Muscle layer of colon (tissue), 2 donors: ENCODE data around the gene SPOUT1.
"Not testable (repeated sequence)": the region's sequence is repeated elsewhere in the genome, so short reads cannot be mapped to it uniquely, and the experiment has no call there.

Experiments used
- H3K27ac ChIP-seq: one replicate; pipeline ENCODE4 v1.7.0; 2013; ENCODE audit warnings: low read depth, mild to moderate bottlenecking, low read length, moderate library complexity
- H3K27me3 ChIP-seq, 2 donors: one replicate each; pipeline ENCODE4 v1.7.0; 2013; ENCODE audit warnings: low read length in 2 of 2, mild to moderate bottlenecking in 2 of 2; ENCODE audit not compliant: insufficient read depth in 2 of 2, control insufficient read depth in 1 of 2
- H3K36me3 ChIP-seq: one replicate; pipeline ENCODE4 v1.7.0; 2013; ENCODE audit warnings: mild to moderate bottlenecking, low read length; ENCODE audit not compliant: insufficient read depth
- H3K4me1 ChIP-seq: one replicate; pipeline ENCODE4 v1.7.0; 2013; ENCODE audit warnings: mild to moderate bottlenecking, low read length; ENCODE audit not compliant: insufficient read depth
- H3K4me3 ChIP-seq, 2 donors: one replicate each; pipeline ENCODE4 v1.7.0; 2013; ENCODE audit warnings: low read length in 2 of 2, low read depth in 1 of 2, mild to moderate bottlenecking in 1 of 2, moderate library complexity in 1 of 2
- H3K9ac ChIP-seq: one replicate; pipeline ENCODE4 v1.7.0; 2013; ENCODE audit warnings: low read length
- H3K9me3 ChIP-seq: one replicate; pipeline ENCODE4 v1.7.0; 2013; ENCODE audit warnings: mild to moderate bottlenecking, low read length
- donor health status: abdominal sarcoma.
- donor health status: Adenocarcinoma of cecum.

Gene SPOUT1

DNA sequence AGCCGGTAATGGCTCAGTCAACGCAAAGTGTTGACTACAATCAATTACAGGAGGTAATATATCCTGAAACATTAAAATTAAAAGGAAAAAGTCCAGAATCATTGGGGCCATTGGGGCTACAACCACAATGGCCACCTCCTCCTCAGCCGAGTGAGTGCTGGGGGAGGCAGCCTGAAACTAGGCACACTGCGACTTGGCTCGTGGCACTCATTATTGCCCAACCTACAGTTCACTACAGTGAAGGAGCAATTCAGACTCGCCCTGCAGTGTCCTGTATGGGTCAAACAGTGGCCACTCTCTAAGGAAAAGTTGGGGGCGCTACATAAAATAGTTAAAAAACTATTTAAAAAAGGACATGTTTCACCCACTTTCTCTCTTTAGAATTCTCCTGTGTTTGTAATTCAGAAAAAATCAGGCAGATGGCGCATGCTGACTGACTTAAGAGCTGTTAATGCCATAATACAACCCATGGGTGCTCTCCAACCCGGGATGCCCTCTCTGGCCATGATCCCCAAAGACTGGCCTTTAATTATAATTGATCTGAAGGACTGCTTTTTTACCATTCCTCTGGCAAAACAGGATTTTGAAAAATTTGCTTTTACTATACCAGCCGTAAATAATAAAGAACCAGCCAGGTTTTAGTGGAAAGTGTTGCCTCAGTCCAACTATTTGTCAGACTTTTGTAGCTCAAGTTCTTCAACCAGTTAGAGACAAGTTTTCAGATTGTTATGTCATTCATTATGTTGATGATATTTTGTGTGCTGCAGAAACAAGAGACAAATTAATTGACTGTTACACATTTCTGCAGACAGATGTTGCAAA lies 22.4 kb upstream of the SPOUT1 start:
- H3K27me3 ChIP-seq, H3K9ac ChIP-seq, H3K9me3 ChIP-seq, H3K4me3 ChIP-seq, H3K36me3 ChIP-seq, H3K4me1 ChIP-seq, H3K27ac ChIP-seq: not testable (repeated sequence)

DNA sequence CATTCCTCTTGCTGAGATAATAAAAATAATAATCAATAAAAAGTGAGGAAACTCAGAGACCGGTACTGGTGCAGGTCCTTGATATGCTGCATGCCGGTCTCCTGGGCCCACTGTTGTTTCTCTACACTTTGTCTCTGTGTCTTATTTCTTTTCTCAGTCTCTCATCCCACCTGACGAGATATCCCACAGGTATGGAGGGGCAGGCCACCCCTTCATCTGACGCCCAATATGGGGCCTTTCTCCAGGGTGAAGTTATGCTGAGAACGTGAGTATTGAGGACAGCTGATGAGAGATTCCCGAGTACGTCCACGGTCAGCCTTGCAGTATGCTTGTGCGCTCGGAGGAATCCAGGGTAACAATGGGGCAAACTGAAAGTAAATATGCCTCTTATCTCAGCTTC lies 21.4 kb upstream of the SPOUT1 start:
- H3K9ac ChIP-seq, H3K4me3 ChIP-seq, H3K4me1 ChIP-seq, H3K9me3 ChIP-seq, H3K36me3 ChIP-seq, H3K27me3 ChIP-seq, H3K27ac ChIP-seq: not testable (repeated sequence)

DNA sequence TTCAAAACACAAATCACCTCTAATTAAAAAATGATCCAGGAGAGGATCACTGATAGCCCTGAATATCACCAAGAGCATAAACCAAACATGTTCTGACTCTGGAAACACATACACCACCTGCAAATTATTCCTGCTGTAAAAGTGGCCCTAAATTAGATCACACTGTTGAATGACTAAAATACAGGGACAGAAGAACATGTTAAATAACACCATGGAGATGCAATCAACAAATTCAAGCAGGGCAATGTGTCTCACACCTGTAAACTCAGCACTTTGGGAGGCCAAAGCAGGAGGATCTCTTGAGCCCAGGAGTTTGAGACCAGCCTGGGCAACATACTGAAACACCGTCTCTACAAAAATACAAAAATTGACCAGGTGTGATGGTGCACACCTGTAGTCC lies 18.2 kb upstream of the SPOUT1 start:
- no peak overlapping the region for H3K9ac ChIP-seq

DNA sequence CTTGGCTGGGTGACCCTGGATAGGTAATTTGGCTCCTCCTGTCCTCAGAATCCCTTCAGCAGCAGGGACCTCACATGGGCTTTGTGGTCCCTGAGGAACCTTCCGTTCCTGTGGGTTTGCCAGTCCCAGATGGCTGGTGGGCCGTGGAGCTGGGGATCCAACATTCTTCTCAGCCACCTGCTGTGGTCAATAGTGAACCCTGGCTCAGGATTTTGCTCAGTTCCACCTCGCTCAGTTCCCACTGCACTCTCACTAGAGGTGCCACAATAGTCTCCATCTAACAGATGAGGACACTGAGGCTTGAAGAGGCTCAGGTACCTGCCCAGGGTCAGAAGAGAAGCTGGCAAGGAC lies 17.1 kb upstream of the SPOUT1 start:
- Histone ChIP-seq H3K36me3 (no peaks in the 10 kb centered on the region), H3K9me3 (no peaks in the 10 kb centered on the region), H3K4me1 (no peaks in the 10 kb centered on the region), H3K9ac (no peak overlapping the region), H3K27me3 (no peaks in the 10 kb centered on the region), H3K4me3 (no peak overlapping the region), H3K27ac (no peak overlapping the region)

More for the DNA sequence above, 18.2 kb upstream of the SPOUT1 start:
- H3K4me3 ChIP-seq = no peak overlapping the region
- H3K9me3 ChIP-seq = no peaks in the 10 kb centered on the region
- H3K36me3 ChIP-seq = no peaks in the 10 kb centered on the region
- H3K27me3 ChIP-seq = no peaks in the 10 kb centered on the region
- no peaks in the 10 kb centered on the region for H3K4me1 ChIP-seq
- H3K27ac ChIP-seq = no peak overlapping the region

DNA sequence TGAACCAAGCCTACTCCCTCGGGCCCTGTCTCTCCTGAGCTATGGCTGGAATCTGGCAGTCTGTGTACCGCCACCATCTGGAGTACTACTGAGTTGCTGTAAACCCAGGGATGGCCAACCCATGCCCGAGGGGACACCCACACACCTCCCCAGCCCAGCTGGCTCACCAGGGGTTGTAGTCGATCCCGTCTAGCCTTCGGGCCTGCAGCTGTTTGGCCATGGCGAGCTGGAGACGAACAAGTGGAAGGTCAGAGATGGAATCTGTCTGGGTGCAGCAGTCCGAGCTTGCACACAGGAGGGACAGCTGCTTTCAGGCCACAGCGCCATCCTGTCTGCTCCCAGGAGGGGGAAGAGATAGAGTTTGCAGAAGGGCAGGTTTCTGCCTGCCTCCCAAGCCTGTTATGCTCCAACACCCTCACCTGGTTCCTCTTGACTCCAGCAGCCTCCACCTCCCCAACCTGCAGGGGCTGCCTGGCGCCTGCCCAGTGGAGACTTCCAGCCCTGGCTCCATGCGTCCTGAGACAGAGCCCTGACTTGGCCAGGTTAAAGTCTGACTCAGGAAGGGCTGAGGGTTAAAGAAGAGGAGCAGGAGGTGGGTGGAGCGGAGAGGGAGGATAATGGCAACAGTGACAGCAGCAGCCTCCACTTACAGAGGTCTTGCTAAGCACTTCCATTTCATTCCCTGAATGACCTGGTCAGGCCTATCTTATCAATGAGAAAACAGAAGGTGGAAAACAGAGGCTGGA lies 15.8 kb upstream of the SPOUT1 start:
- Histone ChIP-seq H3K9me3 (no peaks in the 10 kb centered on the region), H3K36me3 (no peaks in the 10 kb centered on the region), H3K27ac (no peak overlapping the region), H3K9ac (no peak overlapping the region), H3K4me3 (no peak overlapping the region), H3K27me3 (no peaks in the 10 kb centered on the region), H3K4me1 (no peaks in the 10 kb centered on the region)

DNA sequence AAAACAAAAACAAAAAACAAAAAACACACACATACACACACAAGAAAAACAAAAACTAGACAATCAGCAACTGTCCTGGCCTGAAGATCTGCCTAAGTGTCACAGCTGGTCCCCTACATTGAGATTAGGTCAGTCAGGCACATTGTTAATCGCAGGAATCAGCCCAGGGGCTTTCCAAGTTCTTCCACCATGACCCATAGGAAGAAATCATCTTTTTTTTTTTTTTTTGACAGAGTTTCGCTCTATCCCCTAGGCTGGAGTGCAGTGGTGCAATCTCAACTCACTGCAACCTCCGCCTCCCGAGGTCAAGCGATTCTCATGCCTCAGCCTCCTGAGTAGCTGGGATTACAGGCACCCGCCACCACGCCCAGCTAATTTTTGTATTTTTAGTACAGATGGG lies 13.6 kb upstream of the SPOUT1 start:
- H3K27me3 ChIP-seq, H3K9me3 ChIP-seq, H3K4me3 ChIP-seq, H3K4me1 ChIP-seq, H3K27ac ChIP-seq, H3K9ac ChIP-seq, H3K36me3 ChIP-seq: not testable (repeated sequence)

DNA sequence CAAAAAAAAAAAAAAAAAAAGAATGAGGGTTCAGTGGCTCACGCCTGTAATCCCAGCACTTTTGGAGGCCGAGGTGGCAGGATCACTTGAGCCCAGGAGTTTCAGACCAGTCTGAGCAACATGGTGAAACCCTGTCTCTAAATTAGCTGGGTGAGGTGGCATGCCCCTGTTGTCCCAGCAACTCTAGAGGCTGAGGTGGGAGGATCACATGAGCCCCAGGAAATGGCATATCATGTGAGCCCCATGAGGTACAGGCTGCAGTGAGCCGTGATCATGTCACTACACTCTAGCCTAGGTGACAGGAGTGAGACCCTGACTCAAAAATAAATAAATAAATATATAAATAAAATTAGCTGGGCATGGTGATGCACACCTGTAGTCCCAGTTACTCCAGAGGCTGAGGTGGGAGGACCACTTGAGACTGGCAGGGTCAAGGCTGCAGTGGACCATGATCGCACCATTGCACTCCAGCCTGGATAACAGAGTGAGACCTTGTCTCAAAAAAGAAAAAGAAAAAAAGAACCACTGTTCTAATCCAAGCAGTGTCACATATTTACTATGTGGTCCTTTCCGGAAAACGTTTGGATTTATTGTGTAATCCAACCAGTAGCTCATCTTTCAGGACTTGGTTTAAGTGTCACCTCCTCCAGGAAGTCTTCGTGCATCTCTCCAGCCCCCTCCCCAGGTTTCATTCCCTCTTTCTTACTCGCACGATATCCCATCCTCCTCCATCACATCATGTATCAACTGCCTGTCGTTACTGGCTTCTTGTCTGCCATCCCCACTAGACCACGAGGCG lies 12.3 kb upstream of the SPOUT1 start:
- H3K27ac ChIP-seq = no peak overlapping the region
- no peaks in the 10 kb centered on the region for H3K36me3 ChIP-seq
- H3K4me3 ChIP-seq = no peak overlapping the region
- H3K9ac ChIP-seq = no peak overlapping the region
- no peaks in the 10 kb centered on the region for H3K4me1 ChIP-seq
- H3K9me3 ChIP-seq = no peaks in the 10 kb centered on the region
- no peaks in the 10 kb centered on the region for H3K27me3 ChIP-seq

DNA sequence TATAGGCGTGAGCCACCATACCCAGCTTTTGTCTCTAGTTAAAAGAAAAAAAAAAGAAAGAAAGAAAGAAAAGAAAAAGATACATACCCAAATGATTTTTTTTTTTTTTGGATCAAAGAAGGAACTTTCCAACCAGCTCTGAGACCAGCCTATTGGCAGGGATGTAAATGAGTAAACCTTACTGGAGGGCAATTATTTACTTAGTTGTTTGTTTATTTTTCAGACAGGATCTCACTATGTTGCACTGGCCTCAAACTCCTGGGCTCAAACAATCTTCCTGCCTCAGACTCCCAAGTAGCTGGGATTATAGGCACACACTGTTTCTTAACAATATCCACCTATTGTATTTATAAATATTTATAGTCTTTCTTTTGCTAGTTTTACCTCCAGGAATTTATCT lies 10.9 kb upstream of the SPOUT1 start:
- Histone ChIP-seq H3K27ac (no peak overlapping the region), H3K4me3 (no peak overlapping the region), H3K9me3 (no peaks in the 10 kb centered on the region), H3K4me1 (no peaks in the 10 kb centered on the region), H3K36me3 (no peaks in the 10 kb centered on the region), H3K9ac (no peak overlapping the region), H3K27me3 (no peaks in the 10 kb centered on the region)

DNA sequence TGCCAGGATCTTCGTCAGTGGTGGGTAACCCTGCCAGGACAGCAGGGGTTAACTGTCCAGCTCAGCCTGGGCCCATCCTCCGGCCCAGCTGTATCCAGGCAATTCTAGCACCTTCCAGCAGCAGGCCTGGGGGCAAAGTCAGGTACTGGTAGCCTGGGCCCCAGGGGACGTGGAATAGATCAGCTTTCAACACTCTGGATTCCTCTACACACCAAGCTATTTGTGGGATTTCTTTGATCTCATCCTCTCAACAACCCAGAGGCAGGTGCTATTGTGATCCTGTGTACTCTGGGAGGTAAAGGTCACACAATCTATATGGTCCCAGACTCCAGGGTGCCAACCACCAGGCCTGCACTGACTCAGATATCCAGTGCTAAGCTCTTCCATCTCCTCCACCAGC lies 8.7 kb upstream of the SPOUT1 start:
- no peak overlapping the region for H3K27ac ChIP-seq
- no peaks in the 10 kb centered on the region for H3K4me1 ChIP-seq
- no peaks in the 10 kb centered on the region for H3K36me3 ChIP-seq
- no peaks in the 10 kb centered on the region for H3K9me3 ChIP-seq
- H3K27me3 ChIP-seq = no peaks in the 10 kb centered on the region
- no peak overlapping the region for H3K9ac ChIP-seq
- H3K4me3 ChIP-seq = no peak overlapping the region

DNA sequence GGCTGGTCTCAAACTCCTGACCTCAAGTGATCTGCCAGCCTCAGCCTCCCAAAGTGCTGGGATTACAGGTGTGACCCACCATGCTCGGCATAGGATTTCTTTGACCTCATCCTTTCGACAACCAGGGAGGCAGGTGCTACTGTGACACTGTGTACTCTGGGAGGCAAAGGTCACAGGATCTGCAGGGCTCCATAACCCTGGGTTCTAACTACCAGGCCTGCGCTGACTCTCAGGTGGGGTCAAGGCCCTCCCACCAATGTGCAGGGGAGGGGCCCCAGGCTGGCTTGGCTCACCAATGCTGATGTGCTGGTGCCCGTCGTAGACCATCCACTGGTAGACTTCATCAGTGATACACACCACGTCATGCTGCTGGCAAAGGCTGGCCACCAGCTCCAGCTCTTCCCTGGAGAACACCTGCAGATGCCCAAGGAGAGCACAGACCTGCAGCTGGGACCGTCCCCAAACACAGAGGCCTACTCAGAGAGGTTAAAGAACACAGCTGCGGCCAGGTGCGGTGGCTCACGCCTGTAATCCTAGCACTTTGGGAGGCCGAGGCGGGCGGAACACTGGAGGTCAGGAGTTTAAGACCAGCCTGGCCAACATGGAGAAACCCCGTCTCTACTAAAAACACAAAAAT lies 7.0 kb upstream of the SPOUT1 start:
- Histone ChIP-seq H3K4me3 (no peak overlapping the region), H3K36me3 (no peaks in the 10 kb centered on the region)

More for the DNA sequence above, 7.0 kb upstream of the SPOUT1 start:
- H3K9me3 ChIP-seq = no peaks in the 10 kb centered on the region
- H3K27me3 ChIP-seq = no peaks in the 10 kb centered on the region
- no peak overlapping the region for H3K9ac ChIP-seq
- no peaks in the 10 kb centered on the region for H3K4me1 ChIP-seq
- no peak overlapping the region for H3K27ac ChIP-seq
